Heart left ventricle (tissue), 16 donors: ENCODE results near the gene DDX10. TPM values are rescaled to one million over a fixed set of nuclear protein-coding genes. Genes with fewer than 3 reads are reported as not detected.

ENCODE experiments used
- ATAC-seq, 4 donors: fragments of 200-7000 bp; cut with Tn5 transposase; one replicate each; pipeline ENCODE4 v1.9.1; 2020 to 2022; ENCODE audit warnings: moderate library complexity in 4 of 4, mild to moderate bottlenecking in 3 of 4, moderate number of reproducible peaks in 1 of 4
- DNase-seq, 5 donors: peaks; one replicate each; pipeline ENCODE4 v3.0.0-alpha.2; 2020
- H3K27ac ChIP-seq, 12 donors: fragments of 200-600 bp; sonication (generic) in 4 of 12; one replicate each; pipeline versions ENCODE4 v1.5.0 to v1.8.0; 2016 to 2022; ENCODE audit warnings: mild to moderate bottlenecking in 2 of 12
- H3K27me3 ChIP-seq, 9 donors: fragments of 200-600 bp; sonication (generic) in 2 of 9; one replicate each; pipeline versions ENCODE4 v1.5.1 to v1.8.0; 2016 to 2022; ENCODE audit warnings: mild to moderate bottlenecking in 3 of 9
- H3K36me3 ChIP-seq, 9 donors: fragments of 200-600 bp; sonication (generic) in 2 of 9; one replicate each; pipeline versions ENCODE4 v1.5.0 to v1.8.0; 2018 to 2022; ENCODE audit warnings: mild to moderate bottlenecking in 2 of 9
- H3K4me1 ChIP-seq, 12 donors: fragments of 200-600 bp; sonication (generic) in 4 of 12; one replicate each; pipeline versions ENCODE4 v1.5.0 to v1.8.0; 2016 to 2022; ENCODE audit warnings: mild to moderate bottlenecking in 3 of 12
- H3K4me3 ChIP-seq, 12 donors: fragments of 200-600 bp; sonication (generic) in 4 of 12; one replicate each; pipeline versions ENCODE4 v1.5.0 to v1.8.0; 2017 to 2022; ENCODE audit warnings: mild to moderate bottlenecking in 9 of 12, moderate library complexity in 4 of 12
- H3K9me3 ChIP-seq, 12 donors: fragments of 200-600 bp; sonication (generic) in 4 of 12; one replicate each; pipeline versions ENCODE4 v1.5.0 to v1.8.0; 2016 to 2022; ENCODE audit warnings: mild to moderate bottlenecking in 1 of 12
- CTCF ChIP-seq, 12 donors: fragments of 200-600 bp; sonication (generic) in 4 of 12; IDR thresholded peaks; one replicate each; pipeline versions ENCODE4 v1.5.0 to v1.8.0; 2018 to 2022; ENCODE audit warnings: antibody characterized with exemption in 12 of 12, mild to moderate bottlenecking in 5 of 12
- POLR2A ChIP-seq, 2 donors: fragments of 450-650 bp; IDR thresholded peaks; one replicate each; pipeline ENCODE4 v1.6.1; 2017; ENCODE audit warnings: antibody characterized with exemption in 2 of 2, mild to moderate bottlenecking in 2 of 2, moderate library complexity in 2 of 2
- WGBS, 4 donors: extraction: QIAGEN DNeasy Blood & Tissue Kit in 2 of 4; methylation state at CpG; one replicate each; pipeline versions ENCODE4 v1.1.5 to v1.1.7; 2013 to 2018; 5-methylcytosine and 5-hydroxymethylcytosine counted together
- intact Hi-C, 10 donors: fragments of 100-400 bp; cut with DNase I; formaldehyde crosslinking; loops; one replicate each; pipeline versions ENCODE4 v1.11.1 to v1.14.2; 2022
- polyA plus RNA-seq, 2 donors: library from polyadenylated mRNA; stranded (reverse); fragments of 200-250 nt; gene quantifications; one replicate each; pipeline ENCODE4 v1.2.3, GENCODE V29; 2013
- total RNA-seq, 9 donors: library from RNA; depleted of rRNA in 2 of 9; stranded (reverse); fragments of >200 nt in 2 of 9; fragmentation: NEBNext Ultra II Directional in 3 of 9; extraction: Animal tissue kit (Norgen Biotek cat#: 25700) in 3 of 9; gene quantifications; one replicate each; pipeline versions ENCODE4 v1.1.0 to v1.2.4, GENCODE V29; 2016 to 2023
- donor health status: ischemic (EF 13 %, LVEDD 7.1; RV severe dilation, severe dysfunction).
- donor health status: healthy with polysubstance abuse.
- donor health status: DM: no; HTN: yes; CAD: no.
- donor health status: DM: no; HTN: no; CAD: no.
- donor health status: ischemic (EF 25% LVEDD 6.9; RV normal size, moderate dysfunction).
- donor health status: ischemic (EF 25% LVEDD 5.7; RV mildly dilated, moderate dysfunction).
- donor health status: healthy.
- donor health status: DM: yes; HTN: yes; CAD: no.
- donor health status: ischemic (EF 35%, LVEDD 5.7; RV mildly dilated, moderate dysfunction).
- donor health status: nonischemic (EF 11% LVEDD 7.7; RV severe dilation, severe dysfunction).
- donor health status: DM: yes; HTN: yes; CAD: no.
- donor health status: PGD.
- donor health status: ischemic (EF 29% LVEDD 5.4; RV normal size, mild dysfunction).
- donor health status: nonischemic (EF 23%, LVEDD 6.1; RV moderate dilation, normal function).

The DDX10 gene
- total and polyA plus RNA-seq, 11 donors, result 8.3 to 17.2 (median 12.1) TPM

GRCh38 chr11:108897916-108898315, 233.0 kb downstream of the DDX10 start:
- H3K27me3 ChIP-seq, result no peaks in the 10 kb centered on the region
- no peak overlapping the region for H3K27ac ChIP-seq
- no peak overlapping the region for H3K4me3 ChIP-seq
- H3K4me1 ChIP-seq, result peaks cover 0 to 7% (median 0%) of the 10 kb centered on the region in 12 donors
- DNase-seq (no peak), ATAC-seq (no peak)
- 97 to 99% (median 98%) methylated on average over 5 of the region's 5 CpGs for WGBS, 4 donors
- TF ChIP-seq CTCF (IDR thresholded peaks at IDR 0.05) (no peak), POLR2A (IDR thresholded peaks at IDR 0.05) (no peak)
- H3K36me3 ChIP-seq, result no peaks in the 10 kb centered on the region
- intact Hi-C loops, result no loop called here
- no peaks in the 10 kb centered on the region for H3K9me3 ChIP-seq

GRCh38 chr11:108901359-108901758, 236.5 kb downstream of the DDX10 start:
- H3K36me3 ChIP-seq, result no peaks in the 10 kb centered on the region
- DNase-seq (no peak), ATAC-seq (no peak)
- H3K9me3 ChIP-seq, result no peaks in the 10 kb centered on the region
- H3K27ac ChIP-seq, result no peak overlapping the region
- H3K4me1 ChIP-seq, result peaks cover 0 to 4% (median 0%) of the 10 kb centered on the region in 12 donors
- no peak overlapping the region for H3K4me3 ChIP-seq
- no peaks in the 10 kb centered on the region for H3K27me3 ChIP-seq
- 95 to 96% (median 96%) methylated on average over 3 of the region's 3 CpGs for WGBS, 4 donors
- no peak for TF ChIP-seq CTCF (IDR thresholded peaks at IDR 0.05)
- no peak for TF ChIP-seq POLR2A (IDR thresholded peaks at IDR 0.05)
- intact Hi-C loops, result no loop called here

DNA sequence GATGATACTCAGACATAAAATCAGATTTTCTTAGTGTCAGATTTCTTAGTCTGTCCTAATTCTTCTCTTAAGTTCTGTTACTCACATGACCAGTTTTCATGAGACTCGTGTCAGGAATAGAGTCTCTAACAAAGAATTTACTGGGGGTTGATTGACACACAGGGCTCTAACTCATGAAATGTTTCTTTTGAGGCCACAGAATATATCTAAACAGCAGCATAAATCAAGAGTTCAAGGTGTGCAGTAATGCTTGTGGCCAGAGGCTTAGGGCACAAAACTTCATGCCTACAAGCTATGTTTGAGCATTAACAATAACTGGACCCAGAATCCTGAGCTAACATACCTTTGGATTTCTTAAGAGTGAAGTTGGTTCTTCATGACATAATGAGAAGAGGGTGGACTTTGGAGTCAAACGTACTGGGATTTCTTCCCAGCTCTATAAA, 237.2 kb downstream of the DDX10 start:
- ATAC-seq (no peak), DNase-seq (no peak)
- no peak for TF ChIP-seq POLR2A (IDR thresholded peaks at IDR 0.05)
- TF ChIP-seq CTCF (IDR thresholded peaks at IDR 0.05), result no peak
- intact Hi-C loops, result no loop called here
- Histone ChIP-seq H3K4me3 (no peak overlapping the region), H3K4me1 (peaks cover 0 to 10% (median 1%) of the 10 kb centered on the region in 12 donors), H3K9me3 (no peaks in the 10 kb centered on the region), H3K27me3 (no peaks in the 10 kb centered on the region), H3K27ac (no peak overlapping the region), H3K36me3 (no peaks in the 10 kb centered on the region)
- 67 to 78% (median 73%) methylated on average over 2 of the region's 2 CpGs for WGBS, 4 donors

- TF ChIP-seq POLR2A (IDR thresholded peaks at IDR 0.05), result no peak
- no peak for TF ChIP-seq CTCF (IDR thresholded peaks at IDR 0.05)
- no peak overlapping the region for H3K27ac ChIP-seq
- ATAC-seq (no peak), DNase-seq (no peak)
- H3K27me3 ChIP-seq, result no peaks in the 10 kb centered on the region
- WGBS, 4 donors, result 72 to 80% (median 75%) methylated on average over 1 of the region's 1 CpG
- intact Hi-C loops, result no loop called here
- peaks cover 0 to 10% (median 1%) of the 10 kb centered on the region in 12 donors for H3K4me1 ChIP-seq
- no peak overlapping the region for H3K4me3 ChIP-seq
- no peaks in the 10 kb centered on the region for H3K36me3 ChIP-seq
- no peaks in the 10 kb centered on the region for H3K9me3 ChIP-seq
Observed at GRCh38 chr11:108904480-108904879, 239.6 kb downstream of the DDX10 start.
